K562 (cell line): ENCODE results near the gene PRPF6. TPM values are rescaled to one million over a fixed set of nuclear protein-coding genes. Genes with fewer than 3 reads are reported as not detected.

Experiments used
- CHD1 ChIP-seq: fragments of 200-600 bp; sonication (generic); IDR thresholded peaks from one replicate; pipeline ENCODE4 v1.6.1; 2012; ENCODE audit warnings: mild to moderate bottlenecking, moderate library complexity, low read length, inconsistent platforms
- ETV5 ChIP-seq: sonication (generic); formaldehyde crosslinking; IDR thresholded peaks from 2 replicates; pipeline ENCODE4 v1.4.0; 2020; ENCODE audit warnings: low read depth, mild to moderate bottlenecking, missing genetic modification reagents
- EWSR1 ChIP-seq: fragments of 450-650 bp; IDR thresholded peaks from 2 replicates; pipeline ENCODE4 v1.6.1; 2018; ENCODE audit warnings: borderline replicate concordance, mild to moderate bottlenecking, low read depth, moderate library complexity; ENCODE audit not compliant: partially characterized antibody
- FOXA1 ChIP-seq: fragments of 450-650 bp; IDR thresholded peaks from 2 replicates; pipeline ENCODE4 v1.6.1; 2016; ENCODE audit warnings: mild to moderate bottlenecking, borderline replicate concordance
- TAL1 ChIP-seq: fragments of 450-650 bp; IDR thresholded peaks from 2 replicates; pipeline ENCODE4 v1.6.1; 2016; ENCODE audit warnings: mild to moderate bottlenecking
- ZBTB7A ChIP-seq: IDR thresholded peaks from 2 replicates; pipeline ENCODE4 v1.6.1; 2011; ENCODE audit warnings: low read depth, mild to moderate bottlenecking, low read length, moderate library complexity, borderline replicate concordance; ENCODE audit not compliant: control insufficient read depth
- ZKSCAN3 ChIP-seq: fragments of 250-450 bp; sonication (Bioruptor Pico); IDR thresholded peaks from 2 replicates; pipeline ENCODE4 v1.4.0; 2020
- ZNF507 ChIP-seq: conservative IDR thresholded peaks from 2 replicates; pipeline ENCODE4 v1.6.1; 2017; ENCODE audit warnings: missing genetic modification characterization, missing compliant biosample characterization
- polyA plus RNA-seq, 8 experiments: library from polyadenylated mRNA; depleted of rRNA in 4 of 8; stranded (reverse) in 5 of 8; unstranded in 3 of 8; fragments of >200 nt; fragmentation: Nextera tagmentation in 2 of 8; fragmentation: Illumina TruSeq in 1 of 8; extraction: Ambion mirVana in 2 of 8; extraction: Trizol in 1 of 8; gene quantifications; 2 replicates each; pipeline versions ENCODE4 v1.2.1 to v1.2.3, GENCODE V29; 2011 to 2014; ENCODE audit warnings: inconsistent platforms in 1 of 8, missing spikeins in 1 of 8
- total RNA-seq, 7 experiments: library from RNA; depleted of rRNA in 6 of 7; stranded (reverse); fragments of >200 nt in 6 of 7; fragmentation: Illumina TruSeq in 2 of 7; extraction: Trizol in 2 of 7; gene quantifications; 2 replicates each; pipeline versions ENCODE4 v1.2.1 to v1.2.3, GENCODE V29; 2011 to 2021; ENCODE audit warnings: low replicate concordance in 1 of 7
- TF ChIP-seq, protein P1 (sequence below): fragments of 450-650 bp; IDR thresholded peaks from 2 replicates; pipeline ENCODE4 v1.6.1; 2018; ENCODE audit not compliant: partially characterized antibody
- TF ChIP-seq, protein P2 (sequence below): fragments of 250-450 bp; sonication (Bioruptor Pico); IDR thresholded peaks from 2 replicates; pipeline ENCODE4 v1.4.0; 2020; ENCODE audit warnings: borderline replicate concordance
- TF ChIP-seq, protein P3 (sequence below): fragments of 450-650 bp; formaldehyde crosslinking; IDR thresholded peaks from 2 replicates; pipeline ENCODE4 v1.4.0; 2020; ENCODE audit warnings: mild to moderate bottlenecking, moderate library complexity
- TF ChIP-seq, protein P4 (sequence below): sonication (generic); formaldehyde crosslinking; IDR thresholded peaks from 2 replicates; pipeline ENCODE4 v1.8.1; 2023; ENCODE audit warnings: mild to moderate bottlenecking, missing genetic modification reagents
- TF ChIP-seq, protein P5 (sequence below): fragments of 250-450 bp; sonication (Bioruptor Pico); IDR thresholded peaks from 2 replicates; pipeline ENCODE4 v1.8.0; 2022; ENCODE audit warnings: moderate library complexity, mild to moderate bottlenecking, inconsistent platforms

PRPF6 gene
- total and polyA plus RNA-seq, 9 of the 15 experiments (the other 6 are each of a cell fraction or from before 2014, with no cell fraction given) = 4.2 to 83.2 (median 59.9) TPM

DNA sequence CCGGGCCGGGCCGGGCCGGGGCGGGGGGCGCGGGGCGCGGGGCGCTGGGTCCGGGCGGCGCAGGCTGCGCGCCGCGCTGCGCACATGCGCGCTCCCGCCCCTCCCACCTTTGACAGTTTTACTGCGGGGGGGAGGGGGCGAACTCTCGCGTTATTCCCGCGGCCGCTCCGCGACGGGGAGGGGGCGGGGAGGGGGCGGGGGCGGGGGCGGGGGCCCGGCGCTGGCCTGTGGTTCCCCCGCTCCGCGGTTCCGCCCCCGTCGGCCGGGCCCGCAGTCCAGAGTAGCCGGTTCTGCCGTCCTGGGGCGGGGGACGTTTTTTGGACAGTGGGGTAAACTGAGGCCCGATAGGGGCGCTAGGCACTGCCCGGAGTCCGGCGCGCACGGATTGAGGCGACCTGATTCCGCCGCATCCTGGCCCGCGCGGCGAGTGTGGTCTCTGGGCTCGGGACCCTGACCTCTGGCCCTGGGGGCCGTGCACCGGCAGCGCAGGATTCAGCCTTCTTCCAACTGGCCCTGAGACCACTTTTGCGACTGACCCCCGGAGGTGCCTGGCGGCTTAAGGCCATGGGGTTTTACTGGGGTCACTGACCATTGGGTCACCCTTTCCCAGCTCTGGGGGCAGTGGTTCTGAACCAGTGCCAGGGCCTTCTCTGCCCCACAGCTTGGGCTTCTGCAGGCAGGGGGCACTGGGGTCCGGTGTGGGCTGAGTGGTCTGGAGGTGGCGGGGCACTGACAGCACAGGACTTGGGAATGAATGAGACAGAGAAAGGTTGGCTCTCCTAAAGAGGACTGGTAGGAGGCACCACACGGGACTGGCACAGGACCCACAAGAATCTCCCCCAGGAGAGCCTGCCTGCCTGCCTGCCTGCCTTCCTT lies 10.9 kb upstream of the PRPF6 start, which contains the start of gene ZNF512B (continued):
- TF ChIP-seq EWSR1 (no peak), ZNF507 (tag) (no peak), FOXA1 (no peak), CHD1 (no peak), ZBTB7A (peak; percentile 79), ETV5 (no peak), ZKSCAN3 (CRISPR knock-in tag) (no peak), TAL1 (no peak)
- TF ChIP-seq, protein P1, sequence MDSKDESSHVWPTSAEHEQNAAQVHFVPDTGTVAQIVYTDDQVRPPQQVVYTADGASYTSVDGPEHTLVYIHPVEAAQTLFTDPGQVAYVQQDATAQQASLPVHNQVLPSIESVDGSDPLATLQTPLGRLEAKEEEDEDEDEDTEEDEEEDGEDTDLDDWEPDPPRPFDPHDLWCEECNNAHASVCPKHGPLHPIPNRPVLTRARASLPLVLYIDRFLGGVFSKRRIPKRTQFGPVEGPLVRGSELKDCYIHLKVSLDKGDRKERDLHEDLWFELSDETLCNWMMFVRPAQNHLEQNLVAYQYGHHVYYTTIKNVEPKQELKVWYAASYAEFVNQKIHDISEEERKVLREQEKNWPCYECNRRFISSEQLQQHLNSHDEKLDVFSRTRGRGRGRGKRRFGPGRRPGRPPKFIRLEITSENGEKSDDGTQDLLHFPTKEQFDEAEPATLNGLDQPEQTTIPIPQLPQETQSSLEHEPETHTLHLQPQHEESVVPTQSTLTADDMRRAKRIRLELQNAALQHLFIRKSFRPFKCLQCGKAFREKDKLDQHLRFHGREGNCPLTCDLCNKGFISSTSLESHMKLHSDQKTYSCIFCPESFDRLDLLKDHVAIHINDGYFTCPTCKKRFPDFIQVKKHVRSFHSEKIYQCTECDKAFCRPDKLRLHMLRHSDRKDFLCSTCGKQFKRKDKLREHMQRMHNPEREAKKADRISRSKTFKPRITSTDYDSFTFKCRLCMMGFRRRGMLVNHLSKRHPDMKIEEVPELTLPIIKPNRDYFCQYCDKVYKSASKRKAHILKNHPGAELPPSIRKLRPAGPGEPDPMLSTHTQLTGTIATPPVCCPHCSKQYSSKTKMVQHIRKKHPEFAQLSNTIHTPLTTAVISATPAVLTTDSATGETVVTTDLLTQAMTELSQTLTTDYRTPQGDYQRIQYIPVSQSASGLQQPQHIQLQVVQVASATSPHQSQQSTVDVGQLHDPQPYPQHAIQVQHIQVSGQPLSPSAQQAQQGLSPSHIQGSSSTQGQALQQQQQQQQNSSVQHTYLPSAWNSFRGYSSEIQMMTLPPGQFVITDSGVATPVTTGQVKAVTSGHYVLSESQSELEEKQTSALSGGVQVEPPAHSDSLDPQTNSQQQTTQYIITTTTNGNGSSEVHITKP = no peak
- TF ChIP-seq, protein P2, sequence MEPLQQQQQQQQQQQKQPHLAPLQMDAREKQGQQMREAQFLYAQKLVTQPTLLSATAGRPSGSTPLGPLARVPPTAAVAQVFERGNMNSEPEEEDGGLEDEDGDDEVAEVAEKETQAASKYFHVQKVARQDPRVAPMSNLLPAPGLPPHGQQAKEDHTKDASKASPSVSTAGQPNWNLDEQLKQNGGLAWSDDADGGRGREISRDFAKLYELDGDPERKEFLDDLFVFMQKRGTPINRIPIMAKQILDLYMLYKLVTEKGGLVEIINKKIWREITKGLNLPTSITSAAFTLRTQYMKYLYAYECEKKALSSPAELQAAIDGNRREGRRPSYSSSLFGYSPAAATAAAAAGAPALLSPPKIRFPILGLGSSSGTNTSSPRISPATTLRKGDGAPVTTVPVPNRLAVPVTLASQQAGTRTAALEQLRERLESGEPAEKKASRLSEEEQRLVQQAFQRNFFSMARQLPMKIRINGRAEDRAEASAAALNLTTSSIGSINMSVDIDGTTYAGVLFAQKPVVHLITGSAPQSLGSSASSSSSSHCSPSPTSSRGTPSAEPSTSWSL = no peak
- TF ChIP-seq, protein P3, sequence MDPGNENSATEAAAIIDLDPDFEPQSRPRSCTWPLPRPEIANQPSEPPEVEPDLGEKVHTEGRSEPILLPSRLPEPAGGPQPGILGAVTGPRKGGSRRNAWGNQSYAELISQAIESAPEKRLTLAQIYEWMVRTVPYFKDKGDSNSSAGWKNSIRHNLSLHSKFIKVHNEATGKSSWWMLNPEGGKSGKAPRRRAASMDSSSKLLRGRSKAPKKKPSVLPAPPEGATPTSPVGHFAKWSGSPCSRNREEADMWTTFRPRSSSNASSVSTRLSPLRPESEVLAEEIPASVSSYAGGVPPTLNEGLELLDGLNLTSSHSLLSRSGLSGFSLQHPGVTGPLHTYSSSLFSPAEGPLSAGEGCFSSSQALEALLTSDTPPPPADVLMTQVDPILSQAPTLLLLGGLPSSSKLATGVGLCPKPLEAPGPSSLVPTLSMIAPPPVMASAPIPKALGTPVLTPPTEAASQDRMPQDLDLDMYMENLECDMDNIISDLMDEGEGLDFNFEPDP = no peak
- TF ChIP-seq, protein P4, sequence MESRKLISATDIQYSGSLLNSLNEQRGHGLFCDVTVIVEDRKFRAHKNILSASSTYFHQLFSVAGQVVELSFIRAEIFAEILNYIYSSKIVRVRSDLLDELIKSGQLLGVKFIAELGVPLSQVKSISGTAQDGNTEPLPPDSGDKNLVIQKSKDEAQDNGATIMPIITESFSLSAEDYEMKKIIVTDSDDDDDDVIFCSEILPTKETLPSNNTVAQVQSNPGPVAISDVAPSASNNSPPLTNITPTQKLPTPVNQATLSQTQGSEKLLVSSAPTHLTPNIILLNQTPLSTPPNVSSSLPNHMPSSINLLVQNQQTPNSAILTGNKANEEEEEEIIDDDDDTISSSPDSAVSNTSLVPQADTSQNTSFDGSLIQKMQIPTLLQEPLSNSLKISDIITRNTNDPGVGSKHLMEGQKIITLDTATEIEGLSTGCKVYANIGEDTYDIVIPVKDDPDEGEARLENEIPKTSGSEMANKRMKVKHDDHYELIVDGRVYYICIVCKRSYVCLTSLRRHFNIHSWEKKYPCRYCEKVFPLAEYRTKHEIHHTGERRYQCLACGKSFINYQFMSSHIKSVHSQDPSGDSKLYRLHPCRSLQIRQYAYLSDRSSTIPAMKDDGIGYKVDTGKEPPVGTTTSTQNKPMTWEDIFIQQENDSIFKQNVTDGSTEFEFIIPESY = peak; percentile 42; the same call in 1 of the 2 replicates
- TF ChIP-seq, protein P5, sequence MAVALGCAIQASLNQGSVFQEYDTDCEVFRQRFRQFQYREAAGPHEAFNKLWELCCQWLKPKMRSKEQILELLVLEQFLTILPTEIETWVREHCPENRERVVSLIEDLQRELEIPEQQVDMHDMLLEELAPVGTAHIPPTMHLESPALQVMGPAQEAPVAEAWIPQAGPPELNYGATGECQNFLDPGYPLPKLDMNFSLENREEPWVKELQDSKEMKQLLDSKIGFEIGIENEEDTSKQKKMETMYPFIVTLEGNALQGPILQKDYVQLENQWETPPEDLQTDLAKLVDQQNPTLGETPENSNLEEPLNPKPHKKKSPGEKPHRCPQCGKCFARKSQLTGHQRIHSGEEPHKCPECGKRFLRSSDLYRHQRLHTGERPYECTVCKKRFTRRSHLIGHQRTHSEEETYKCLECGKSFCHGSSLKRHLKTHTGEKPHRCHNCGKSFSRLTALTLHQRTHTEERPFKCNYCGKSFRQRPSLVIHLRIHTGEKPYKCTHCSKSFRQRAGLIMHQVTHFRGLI = no peak
